Measurements from ENCODE around the gene CPNE4.

GRCh38 chr3:131744765-131745164 lies 290.0 kb downstream of the CPNE4 start:
- TF ChIP-seq EZH2 (IDR thresholded peaks at IDR 0.05; ENCODE audit: borderline replicate concordance, low read depth, low read length, poor library complexity, severe bottlenecking) (no peak), CTCF (conservative IDR thresholded peaks at IDR 0.05; ENCODE audit: low read depth, low read length) (no peak)

Data from A673 (cell line).